Stimulated activated naive CD4-positive, alpha-beta T cell treated with Interleukin-2 at 50 U/mL for 16 hours (primary cell): Measurements from ENCODE around the gene COPZ1.

Experiments
- DNase-seq: peaks from one replicate; lab custom pipeline; 2025; lab: John Stamatoyannopoulos, UW

Gene COPZ1

DNA sequence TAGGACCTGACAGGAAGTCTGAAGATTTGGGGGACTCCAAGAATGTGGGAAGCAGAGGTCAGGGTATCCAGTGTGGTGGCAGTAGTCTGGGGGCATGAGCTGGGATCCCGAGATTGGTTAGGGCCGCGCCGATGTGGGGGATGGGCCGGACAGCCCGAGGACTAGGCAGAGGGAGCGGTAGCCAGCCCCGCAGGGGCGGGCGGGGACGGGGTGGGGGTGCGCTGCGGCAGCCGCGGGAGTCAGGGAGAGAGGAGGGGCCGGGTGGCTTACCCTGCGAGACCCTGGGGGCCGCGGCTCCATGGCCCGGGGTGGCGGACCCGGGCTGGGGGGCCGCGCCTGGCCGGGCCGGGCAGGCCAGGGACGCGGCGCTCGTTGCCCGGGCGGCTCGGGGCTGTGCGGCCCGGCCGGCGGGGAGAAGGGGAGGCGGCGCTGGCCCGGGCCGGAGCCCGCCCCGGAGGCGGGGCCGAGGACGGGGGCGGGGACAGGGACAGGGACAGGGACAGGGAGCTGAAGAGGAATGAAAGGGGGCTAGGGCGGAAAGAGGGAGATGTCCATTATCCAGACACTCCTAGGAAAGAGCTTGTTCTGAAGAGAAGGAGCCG is 54.0 kb downstream of the COPZ1 start:
- DNase-seq, result no peak

DNA sequence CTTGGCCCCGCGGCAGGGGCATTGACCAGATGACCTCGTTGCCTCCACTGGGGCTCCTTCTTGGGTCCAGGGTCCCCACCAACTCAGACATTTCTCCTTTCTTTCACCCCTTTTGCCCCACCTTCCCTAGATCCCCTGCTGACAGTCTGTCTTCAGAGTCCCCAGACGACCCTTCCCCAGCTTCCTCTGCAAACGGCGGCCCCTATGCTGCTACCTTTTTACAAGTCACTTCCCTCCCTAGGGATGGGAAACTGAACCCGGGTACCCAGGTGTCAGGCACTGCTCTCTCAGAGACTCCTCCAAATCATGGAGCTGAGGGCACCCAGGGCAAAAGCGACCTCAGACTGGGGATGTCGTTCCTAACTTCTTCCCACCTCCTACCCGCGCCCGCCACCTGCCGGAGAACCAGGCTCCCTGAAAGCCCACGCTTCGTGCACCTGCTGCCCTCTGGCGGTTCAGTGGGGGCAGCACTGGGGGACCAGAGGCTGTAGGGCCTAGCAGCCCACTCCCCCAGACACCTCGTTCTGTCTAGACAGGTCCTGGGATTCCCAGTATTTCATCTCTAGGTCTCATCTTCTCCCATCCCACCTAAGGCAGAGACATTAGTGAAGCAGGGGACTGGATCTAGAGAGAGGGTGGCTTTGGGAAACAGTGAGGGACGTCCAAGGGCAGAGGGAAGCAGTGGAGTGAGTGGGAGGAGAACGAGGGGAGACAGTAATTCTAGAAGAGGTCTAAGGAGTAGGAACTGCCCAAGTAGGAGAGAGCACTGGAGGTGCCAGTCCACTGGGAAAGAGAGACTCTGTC is 54.7 kb downstream of the COPZ1 start:
- peak; percentile 86 for DNase-seq

GRCh38 chr12:54381136-54381535 is 56.2 kb downstream of the COPZ1 start:
- DNase-seq, result no peak

DNA sequence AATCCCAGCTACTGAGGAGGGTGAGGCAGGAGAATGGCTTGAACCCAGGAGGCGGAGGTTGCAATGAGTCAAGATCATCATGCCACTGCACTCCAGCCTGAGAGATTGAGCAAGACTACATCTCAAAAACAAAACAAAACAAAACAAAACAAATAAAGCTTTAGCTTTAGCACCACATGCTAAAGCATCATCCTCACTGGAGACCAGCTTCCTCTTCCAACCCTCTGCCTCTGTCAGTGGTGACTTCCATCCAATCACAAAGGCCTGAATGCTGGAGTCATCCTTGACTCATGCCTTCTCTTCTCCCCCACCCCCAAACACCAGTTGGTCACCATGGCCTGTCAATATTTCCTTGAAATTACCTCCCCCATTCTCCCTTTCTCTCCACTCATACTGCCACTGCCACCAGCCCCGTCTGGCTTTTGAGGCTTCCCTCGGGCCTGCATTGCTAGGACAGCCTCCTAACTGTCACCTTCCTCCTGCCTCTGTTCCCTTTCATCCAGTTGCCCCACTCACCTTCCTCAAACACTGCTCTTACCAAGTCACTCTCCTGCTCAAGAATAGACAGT is 58.2 kb downstream of the COPZ1 start:
- no peak for DNase-seq

GRCh38 chr12:54384591-54385041 is 59.7 kb downstream of the COPZ1 start, which contains the start of gene ZNF385A:
Gene ZNF385A (minus strand): TSS chr12:54384733. CDS start chr12:54384514, 219 bp downstream.
- DNase-seq, result no peak

DNA sequence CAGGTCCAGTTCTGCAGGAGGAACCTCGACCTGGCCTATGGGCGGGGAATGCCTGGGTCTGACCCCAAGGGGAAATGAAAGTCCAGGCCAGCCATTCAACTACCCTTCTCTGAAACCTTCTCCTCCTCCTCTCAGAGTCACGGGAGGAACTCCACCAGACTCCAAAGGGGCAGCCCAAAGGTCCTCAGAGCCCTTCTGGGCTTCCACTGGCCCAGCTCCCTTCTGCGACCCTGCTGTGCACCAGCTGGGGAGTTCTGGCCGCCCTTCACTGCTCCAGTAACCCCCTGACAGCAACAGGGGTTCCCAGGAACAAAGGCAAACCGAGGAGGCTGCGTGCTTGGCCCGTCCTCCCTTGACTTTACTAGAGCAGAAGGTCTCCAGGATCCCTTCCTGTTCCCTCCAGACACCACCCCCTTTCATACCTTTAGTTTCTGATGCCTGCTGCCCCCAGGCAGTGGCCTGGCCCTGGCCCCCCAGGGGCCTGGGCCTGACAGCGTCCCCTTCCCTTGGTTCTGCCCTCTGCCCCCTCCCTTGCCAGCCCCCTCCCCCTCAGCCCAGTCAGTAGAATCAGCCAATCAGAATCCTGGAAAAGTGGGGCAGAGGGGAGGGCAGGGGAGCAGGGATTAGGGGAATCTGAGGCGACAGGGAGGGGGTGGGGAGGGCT is 60.5 kb downstream of the COPZ1 start:
- DNase-seq, result no peak

DNA sequence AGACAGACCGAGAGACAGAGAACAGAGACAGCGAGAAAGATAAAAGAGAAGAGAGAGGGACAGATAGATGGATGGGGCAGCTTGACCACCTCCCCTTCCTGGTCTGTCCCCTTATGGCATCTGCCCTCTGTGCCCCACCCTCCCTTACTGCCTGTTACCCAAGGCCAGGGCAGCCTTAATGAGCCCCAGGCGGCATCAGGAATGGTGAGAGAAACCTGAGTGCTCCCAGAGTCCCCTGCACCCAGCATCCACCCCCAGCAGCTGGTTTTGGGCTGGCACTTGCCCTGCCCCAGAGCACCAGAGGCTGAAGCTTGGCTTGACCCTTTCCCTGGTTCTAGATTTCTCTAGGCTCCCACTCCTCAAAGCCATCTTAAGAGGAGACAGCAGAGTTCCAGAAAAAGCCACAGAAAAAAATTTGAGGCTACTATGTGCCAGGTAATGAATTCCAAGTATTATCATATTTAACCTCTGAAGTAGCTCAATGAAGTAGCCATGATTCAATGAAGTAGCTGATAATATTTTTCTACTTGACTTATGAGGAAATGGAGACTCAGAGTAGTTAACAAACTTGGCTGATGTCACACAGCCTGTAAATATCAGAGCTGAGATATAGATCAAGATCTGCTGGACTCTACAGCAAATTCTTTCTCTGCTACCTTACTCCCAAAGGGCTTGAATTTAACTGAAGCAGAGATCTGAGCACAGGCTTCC is 61.6 kb downstream of the COPZ1 start:
- no peak for DNase-seq

- DNase-seq, result no peak
Measured at GRCh38 chr12:54387114-54387467, 62.2 kb downstream of the COPZ1 start.

- no peak for DNase-seq
Measured at GRCh38 chr12:54388237-54389133, 63.6 kb downstream of the COPZ1 start.

GRCh38 chr12:54389134-54389508 is 64.2 kb downstream of the COPZ1 start:
- no peak for DNase-seq

DNA sequence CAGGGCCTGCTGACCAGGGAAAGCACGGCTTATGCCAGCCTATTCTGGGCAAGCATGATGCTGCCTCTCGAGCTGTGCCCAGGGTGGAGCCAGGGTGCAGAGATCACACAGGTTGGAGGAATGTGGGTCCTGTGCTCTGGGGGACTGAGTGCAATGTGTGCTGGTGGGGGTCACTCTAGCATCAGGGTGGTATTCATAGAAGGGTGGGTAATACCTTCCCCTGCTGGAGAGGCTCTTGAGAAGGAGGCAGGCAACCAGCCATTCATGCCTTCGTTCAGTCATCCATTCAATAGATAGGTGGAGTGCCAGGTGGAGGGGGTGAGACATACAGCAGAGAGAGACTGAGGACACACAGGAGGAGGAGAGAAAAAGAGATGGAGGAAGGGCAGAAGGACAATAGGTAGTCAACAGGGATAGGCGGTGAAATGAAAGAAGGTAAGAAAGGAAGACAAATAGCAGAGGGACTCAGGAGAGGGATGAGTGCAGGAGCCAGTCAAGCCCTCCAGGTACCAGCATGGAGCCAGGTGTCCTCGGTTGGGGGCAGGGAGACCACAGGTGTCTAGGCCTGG is 64.8 kb downstream of the COPZ1 start:
- DNase-seq, result no peak

DNA sequence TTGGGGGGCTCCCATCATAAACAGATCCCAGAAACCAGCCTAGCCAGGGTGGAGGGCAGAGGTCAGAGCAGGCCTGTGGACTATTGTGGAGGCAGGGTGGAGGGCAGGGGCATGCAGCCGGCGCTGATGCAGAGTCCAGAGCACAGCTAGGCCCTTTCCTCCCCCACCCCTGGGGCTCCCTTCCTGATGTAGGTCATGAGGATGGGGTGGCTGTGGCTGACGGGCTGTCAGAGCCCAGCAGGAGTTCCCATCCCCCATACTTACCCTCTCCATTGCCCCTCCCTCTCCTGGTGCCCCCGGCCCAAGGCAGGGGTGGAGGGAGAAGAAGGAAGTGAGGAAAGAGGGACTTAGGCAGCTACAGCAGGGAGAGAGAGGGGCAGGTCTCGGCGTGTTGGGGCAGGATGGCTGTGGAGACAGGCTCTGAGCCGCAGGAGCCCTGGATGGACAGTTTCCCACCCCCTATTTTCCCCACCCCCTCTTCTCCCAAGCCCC is 65.3 kb downstream of the COPZ1 start:
- no peak for DNase-seq

DNA sequence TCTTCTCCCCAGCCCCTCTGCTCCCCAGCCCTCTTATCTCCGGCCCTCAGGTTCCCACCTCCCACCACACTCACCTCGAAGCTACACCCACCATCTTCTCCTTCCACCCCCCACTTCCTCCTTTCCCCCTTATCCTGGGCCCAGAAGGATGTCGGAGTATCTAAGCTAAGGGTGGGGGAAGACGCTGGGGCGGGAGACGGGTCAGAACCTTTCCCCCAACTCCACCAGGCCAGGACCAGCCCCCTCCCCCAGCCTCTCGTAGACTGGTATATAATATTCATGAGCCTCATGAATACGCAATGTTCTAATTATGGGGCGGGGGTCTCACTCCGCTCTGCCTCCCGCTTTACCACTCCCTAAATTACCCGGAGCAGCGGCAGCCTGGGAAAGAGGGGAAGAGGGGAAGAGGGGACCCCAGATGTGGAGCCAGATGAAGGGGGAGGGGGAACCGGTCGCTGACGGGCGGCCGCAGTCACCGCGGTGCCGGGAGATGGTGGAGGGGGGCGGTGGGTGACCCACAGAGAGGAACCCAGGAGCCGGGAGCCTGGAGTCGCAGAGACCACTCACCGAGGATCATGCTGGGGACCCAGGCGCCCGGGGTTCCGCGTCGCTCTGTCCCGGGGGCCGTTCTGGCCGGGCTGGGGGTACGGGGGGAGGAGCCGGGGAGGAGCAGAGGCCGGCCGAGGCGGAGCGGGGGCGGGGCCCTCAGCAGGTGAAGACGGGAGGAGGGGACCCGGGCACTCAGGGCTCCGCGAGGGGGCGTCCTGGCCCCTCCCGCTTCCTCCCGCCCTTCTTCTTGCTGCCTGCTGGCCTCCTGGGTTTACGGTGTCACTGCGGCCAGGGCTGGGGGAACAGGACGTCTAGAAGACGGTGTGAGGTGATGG is 66.0 kb downstream of the COPZ1 start:
- DNase-seq, result peak; percentile 60

GRCh38 chr12:54392485-54393206 is 67.7 kb downstream of the COPZ1 start:
- DNase-seq, result no peak

GRCh38 chr12:54393207-54393609 is 68.3 kb downstream of the COPZ1 start:
- DNase-seq, result no peak

- DNase-seq, result no peak
Measured at GRCh38 chr12:54393743-54394142, 68.8 kb downstream of the COPZ1 start.

GRCh38 chr12:54394281-54394719 is 69.4 kb downstream of the COPZ1 start:
- DNase-seq, result no peak

GRCh38 chr12:54394986-54395385 is 70.1 kb downstream of the COPZ1 start:
- no peak for DNase-seq

GRCh38 chr12:54395545-54395944 is 70.6 kb downstream of the COPZ1 start:
- DNase-seq, result no peak
